GDM1 (cell line): ENCODE measurements around the gene ZNF594.
"Not testable (repeated sequence)": the region's sequence is repeated elsewhere in the genome, so short reads cannot be mapped to it uniquely, and the experiment has no call there.

Experiments used
- DNase-seq: peaks from one replicate; lab custom pipeline; 2025; lab: John Stamatoyannopoulos, UW

ZNF594 gene

DNA sequence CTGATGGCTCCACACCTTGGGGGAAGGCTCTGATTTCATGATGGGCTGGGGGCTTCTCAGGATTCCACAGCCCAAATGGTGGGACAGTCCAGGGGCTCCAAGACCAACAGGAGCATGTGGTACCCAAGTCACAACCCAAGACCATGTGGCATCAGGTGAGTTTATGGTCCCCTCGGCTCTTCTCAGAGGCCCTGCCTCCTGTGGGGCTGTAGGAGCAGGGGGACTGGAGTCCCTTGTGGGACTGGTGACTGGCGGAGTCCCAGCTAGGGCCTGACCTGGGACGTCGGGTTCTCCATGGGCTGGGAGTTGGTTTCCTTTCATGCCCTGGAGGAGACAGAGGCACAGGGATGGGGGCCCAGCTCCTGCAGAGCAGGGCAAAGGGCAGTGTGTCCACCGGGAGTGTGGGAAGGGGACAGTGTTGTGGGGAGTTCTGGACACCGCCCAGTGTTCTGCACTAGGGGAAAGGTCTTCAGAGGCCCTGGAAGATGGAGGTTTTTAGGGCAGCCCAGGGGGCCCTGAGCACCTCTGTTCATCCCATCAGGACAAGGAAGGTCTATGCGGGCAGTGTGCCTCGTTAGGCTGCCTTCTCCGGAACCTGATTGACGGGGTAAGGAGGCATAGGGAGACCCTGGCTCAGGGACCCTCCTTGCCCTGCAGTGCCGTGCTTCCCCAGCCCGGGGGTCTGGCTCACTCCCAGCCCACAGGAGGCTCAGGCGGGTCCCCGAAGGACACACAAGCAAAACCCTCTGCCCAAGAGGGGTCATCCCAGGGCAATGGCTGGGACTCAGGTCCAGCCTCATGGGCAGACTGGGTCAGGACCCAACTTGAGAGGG is 54.9 kb downstream of the ZNF594 start:
- DNase-seq: not testable (repeated sequence)

DNA sequence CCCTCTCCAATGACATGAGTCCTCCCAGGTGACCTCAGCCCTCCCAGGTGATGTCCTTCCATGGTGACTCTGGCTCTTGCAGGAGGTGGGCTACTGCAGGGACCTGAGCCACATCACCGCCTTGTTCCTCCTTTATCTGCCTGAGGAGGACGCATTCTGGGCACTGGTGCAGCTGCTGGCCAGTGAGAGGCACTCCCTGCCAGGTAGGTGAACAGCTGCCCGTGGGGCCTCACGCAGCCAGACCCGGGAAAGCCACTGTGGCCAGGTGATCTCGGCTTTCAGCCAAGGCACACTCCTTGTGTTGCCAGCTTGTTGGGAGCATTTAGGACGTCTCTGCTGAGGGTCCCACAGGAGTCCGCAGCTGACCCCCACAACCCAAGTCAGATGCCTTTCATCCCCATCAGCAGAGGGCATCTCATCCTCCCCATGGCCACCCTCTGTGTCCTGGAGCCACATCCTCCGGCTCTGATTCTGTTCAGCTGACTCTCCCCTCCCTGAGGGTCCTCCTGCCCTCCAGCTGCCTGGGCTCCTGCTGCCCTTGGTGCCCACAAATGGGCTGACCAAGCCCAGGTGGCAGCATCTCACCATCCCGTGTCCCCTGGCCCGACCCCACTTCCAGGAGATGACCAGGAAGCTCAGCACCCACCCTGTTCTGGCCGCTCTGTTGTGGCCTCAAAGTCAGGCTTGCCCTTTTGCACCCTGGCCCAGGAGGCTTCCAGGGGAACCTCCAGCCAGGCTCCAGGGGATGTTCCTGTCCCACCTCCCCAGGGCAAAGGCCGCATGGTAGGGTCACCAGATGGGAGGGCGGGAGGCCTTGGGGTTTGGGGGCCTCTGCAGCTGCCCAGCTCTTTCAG is 55.7 kb downstream of the ZNF594 start:
- no peak for DNase-seq

DNA sequence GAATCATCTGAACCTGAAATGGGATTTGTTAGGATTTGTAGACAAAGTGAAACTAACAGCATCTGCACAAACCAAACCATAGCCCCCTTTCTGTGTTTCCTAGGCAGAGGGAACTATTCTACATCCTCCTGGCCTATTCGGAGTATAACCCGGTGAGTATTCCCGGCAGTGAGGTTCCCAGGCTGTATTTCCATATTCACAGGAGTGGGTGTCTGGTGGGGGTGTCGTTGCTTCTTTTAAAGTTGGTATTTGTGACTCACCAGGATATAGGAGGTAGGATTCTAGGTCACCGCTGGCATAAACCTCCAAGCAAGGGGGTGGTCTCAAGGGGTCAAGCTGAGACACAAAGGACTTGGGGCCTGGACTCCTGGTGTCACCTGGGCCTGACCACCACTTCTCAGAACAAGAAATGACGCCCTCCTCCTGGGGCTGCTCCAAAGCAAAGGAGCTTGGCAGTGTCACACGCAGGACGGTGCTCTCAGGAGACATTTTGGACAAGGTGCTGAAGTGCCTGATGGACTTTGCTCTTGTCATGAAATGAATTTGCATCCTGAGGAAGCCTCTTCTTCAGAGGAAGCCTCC is 56.4 kb downstream of the ZNF594 start:
- DNase-seq: not testable (repeated sequence)

DNA sequence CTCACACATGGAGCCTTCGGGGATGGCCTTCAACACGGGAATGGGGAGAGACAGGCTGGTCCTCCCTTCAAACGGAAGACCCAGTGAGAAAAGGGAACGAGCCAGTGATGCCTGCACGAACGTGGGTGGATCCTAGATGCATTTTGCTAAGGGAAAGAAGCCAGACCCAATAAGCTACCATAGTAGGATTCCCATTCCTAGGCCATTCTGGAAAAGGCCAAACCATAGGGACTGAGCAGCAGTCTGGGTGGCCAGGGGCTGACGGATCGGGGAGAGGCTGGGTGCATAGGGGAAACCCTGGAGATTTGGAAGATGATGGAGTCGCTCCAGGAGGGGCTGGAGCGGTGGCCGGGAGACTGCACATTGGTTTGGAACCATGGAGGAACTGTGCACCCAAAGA is 57.1 kb downstream of the ZNF594 start:
- not testable (repeated sequence) for DNase-seq

DNA sequence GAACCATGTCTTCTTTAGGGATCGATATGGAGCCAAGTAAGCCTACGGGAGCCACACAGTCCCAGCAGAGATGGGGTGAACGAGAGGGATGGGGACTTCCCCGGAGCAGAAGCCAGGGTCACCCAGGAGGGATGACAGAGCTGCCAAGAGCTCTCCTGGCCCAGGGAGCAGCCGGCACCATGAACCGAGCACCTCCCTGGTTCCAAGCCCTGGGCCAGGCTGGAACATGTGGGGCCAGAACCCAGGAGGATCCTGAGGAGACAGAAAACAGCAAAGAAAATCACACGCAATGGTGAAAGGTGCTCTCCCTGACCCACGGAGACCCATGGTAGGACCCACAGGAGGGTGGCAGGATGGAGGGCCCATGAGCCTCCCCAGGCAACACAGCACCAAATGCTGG is 57.7 kb downstream of the ZNF594 start:
- not testable (repeated sequence) for DNase-seq

DNA sequence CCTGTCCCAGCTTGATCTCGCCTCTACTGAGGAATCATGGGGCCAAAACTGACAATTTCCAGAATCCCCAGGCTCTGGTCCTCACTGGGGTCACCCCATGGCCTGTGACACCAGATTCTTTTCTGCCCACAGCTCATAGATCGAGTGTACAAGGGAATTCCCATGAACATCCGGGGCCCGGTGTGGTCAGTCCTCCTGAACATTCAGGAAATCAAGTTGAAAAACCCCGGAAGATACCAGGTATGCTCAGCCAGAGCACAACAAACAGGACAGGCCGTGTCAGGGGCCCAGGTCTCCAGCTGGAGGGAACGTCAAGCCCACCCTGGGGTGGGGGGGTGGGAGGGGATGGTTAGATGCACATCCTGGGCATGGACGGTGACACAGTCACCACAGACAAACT is 58.4 kb downstream of the ZNF594 start:
- no peak for DNase-seq

DNA sequence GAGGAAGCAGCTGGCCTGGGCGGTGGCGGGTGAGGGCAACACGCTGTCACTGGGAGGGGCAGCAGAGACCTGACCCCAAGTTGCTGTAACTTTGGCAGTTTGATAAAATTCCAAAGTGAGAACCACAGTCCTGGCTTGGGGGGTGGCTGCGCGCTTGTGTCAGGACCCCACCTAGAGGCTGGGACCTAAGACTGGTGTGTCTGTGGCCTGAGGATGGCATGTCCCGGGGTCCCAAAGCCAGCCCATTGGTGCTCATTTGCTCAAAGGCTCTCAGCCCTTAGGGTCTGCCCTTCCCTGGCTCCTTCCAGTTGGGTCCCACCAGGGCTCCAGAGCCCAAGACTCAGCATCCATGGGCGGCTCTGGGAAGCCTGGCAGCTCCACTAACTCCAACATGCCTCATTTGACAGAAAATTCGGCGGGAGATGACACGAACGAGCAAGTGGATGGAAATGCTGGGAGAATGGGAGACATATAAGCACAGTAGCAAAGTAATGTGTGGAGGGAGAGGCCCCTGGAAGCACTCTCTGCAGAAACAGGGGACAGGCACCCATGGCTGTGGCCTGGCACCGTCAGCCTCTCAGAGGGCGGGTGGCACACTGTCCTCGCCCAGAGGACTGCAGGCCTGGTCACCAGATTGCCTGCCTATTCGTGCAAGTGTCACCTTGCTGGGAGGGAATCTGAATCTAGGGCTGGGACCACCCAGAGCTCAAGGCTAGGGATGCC is 59.0 kb downstream of the ZNF594 start:
- DNase-seq: not testable (repeated sequence)

DNA sequence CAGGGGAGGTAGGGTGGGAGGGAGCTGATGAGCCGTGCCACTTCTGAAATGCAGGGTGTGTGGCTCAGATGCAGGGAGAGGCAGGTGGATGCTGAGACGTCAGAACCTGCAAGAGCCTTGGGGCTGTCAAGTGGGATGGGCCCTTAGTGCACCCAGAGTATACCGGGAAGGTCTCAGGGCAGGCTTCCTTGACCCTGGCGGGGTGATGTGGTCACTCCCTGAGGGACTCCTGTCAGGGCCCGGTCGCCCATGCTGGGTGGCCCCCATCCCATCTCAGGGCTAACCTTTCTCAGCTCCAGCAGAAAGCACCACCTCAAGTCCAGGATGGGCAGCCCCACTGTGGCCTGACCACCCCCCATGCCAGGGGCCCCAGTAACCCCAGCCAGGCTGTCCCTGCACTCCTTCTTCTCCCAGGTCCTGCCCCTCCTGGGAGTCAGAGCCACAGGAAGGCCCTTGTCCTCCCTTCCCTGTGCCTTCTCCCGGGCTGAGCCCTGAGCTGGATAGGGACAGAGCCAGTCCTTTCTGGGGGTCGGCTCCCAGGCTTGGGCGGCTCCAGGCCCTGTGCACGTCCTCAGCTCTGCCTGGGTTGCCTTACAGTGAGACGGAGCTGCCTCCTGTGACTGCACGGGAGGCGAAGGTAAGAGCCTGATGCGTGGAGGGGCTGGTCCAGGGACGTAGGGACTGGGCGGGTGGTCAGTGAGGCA is 59.7 kb downstream of the ZNF594 start:
- DNase-seq: not testable (repeated sequence)

DNA sequence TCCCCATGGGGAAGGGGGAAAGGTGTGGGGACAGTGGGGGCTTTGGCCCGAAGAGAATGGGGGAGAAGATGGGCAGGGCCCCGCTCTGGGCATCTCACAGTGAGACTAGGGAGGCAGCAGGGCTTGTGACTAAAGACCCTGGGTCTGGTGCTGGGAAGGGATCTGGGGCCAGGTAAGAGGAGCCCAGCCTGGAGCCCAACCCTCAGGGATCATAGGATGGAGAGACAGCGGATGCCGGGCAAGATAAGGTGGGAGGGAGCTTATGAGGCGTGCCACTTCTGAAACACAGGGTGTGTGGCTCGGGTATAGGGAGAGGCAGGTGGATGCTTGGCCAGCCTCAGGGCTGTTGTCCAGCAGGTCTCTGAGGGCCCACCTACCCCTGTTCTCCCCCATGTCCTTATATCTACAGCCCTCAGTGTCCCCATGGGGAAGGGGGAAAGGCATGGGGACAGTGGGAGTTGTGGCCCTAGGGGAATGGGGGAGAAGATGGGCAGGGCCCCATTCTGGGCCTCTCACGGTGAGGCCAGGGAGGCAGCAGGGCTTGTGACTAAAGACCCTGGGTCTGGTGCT is 60.4 kb downstream of the ZNF594 start:
- DNase-seq: no peak

DNA sequence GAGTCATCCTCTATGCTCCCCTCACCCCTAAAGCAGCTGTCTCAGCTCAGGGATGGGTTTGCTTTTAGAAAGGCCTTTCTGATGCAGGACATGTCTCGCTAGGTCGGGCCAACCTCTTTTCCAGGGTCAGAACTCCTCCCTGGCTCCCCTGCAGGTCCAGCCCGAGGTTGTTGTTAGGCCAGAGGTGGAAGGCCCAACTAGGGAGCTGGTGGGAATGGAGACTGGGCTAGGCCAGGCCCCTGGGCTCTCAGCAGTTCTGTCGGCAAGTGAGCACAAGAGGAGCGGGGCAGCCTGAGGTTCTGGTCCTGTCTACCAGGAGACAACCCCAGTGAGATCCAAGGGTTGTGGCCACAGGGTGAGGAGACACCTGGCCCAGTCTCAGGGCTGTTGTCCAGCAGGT is 61.0 kb downstream of the ZNF594 start:
- DNase-seq: not testable (repeated sequence)

DNA sequence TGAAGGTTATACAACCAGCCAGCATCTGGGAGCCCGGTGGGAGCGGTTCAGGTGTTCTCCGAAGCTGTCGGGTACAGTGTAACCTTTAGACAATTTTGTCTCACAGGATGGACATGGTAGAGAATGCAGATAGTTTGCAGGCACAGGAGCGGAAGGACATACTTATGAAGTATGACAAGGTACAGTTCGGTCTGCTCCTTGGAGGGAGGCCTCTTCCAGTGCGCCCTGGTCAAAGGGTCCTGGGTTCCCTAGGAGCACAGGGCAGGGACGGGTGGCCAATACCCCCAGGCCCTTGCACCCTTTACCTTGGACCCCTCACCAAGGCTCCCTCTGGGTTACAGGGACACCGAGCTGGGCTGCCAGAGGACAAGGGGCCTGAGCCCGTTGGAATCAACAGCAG is 61.4 kb downstream of the ZNF594 start:
- not testable (repeated sequence) for DNase-seq

DNA sequence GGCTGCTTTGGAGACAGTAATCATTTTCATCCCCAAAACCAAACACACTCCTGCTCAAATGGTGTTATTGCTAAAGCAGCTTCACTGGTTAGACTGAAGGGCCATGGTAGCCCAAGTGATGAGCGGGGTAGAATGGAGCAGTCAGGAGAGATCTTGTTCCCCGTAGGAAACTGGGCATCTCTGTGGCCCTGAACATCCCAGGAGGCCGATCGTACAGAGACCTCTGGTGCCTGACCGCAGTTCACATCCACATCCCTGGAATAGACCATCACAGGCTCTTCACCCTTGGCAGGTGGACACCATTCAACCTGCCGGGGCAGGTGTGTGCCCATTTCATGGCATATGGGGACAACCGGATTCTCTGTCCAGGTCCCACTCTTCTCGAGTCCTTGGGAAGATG is 61.9 kb downstream of the ZNF594 start:
- not testable (repeated sequence) for DNase-seq
